ENCODE measurements around the gene RHNO1.

- no peak for TF ChIP-seq CTCF (IDR thresholded peaks at IDR 0.05)
- no peak for TF ChIP-seq POLR2A (IDR thresholded peaks at IDR 0.05)
These were observed 56.6 kb downstream of the RHNO1 start for GRCh38 chr12:2933586-2933985.
